Measurements from ENCODE around the gene PTCD2. TPM values are rescaled to one million over a fixed set of nuclear protein-coding genes. Genes with fewer than 3 reads are reported as not detected.

PTCD2 gene
- total and polyA plus RNA-seq, 8 donors, result 0.80 to 5.3 (median 2.7) TPM

- Histone ChIP-seq H3K9me3 (no peaks in the 10 kb centered on the region), H3K36me3 (no peaks in the 10 kb centered on the region), H3K27ac (no peak overlapping the region), H3K4me3 (no peak overlapping the region), H3K4me1 (peaks cover 3 to 11% (median 10%) of the 10 kb centered on the region in 3 donors), H3K27me3 (no peaks in the 10 kb centered on the region)
- intact Hi-C loops (cut with DNase I), result loop anchor here in 1 of 3 donors (10.0 kb wide), 1 partner anchor 132 kb away; no protein-coding TSS in a partner anchor
- no peak for DNase-seq
- ATAC-seq, result no peak
- no peak for FAIRE-seq
- TF ChIP-seq CTCF (IDR thresholded peaks at IDR 0.05), result no peak
Observed at GRCh38 chr5:72393052-72393451, 72.9 kb downstream of the PTCD2 start.

- Histone ChIP-seq H3K4me3 (no peak overlapping the region), H3K36me3 (no peaks in the 10 kb centered on the region), H3K27me3 (no peaks in the 10 kb centered on the region), H3K4me1 (peaks cover 3 to 11% (median 10%) of the 10 kb centered on the region in 3 donors), H3K9me3 (no peaks in the 10 kb centered on the region), H3K27ac (no peak overlapping the region)
- intact Hi-C loops (cut with DNase I), result loop anchor here in 1 of 3 donors (10.0 kb wide), 1 partner anchor 130 kb away; no protein-coding TSS in a partner anchor
- 39 to 41% methylated on average over 2 of the region's 2 CpGs for WGBS, 2 donors
- DNase-seq (no peak), FAIRE-seq (no peak), ATAC-seq (peak in 1 of 4 donors; percentile 30)
- no peak for TF ChIP-seq CTCF (IDR thresholded peaks at IDR 0.05)
Observed at GRCh38 chr5:72394688-72395087, 74.5 kb downstream of the PTCD2 start.

GRCh38 chr5:72397836-72398235 is 77.7 kb downstream of the PTCD2 start:
- Histone ChIP-seq H3K4me1 (peaks cover 0 to 2% (median under 1%) of the 10 kb centered on the region in 3 donors), H3K27ac (no peak overlapping the region), H3K36me3 (no peaks in the 10 kb centered on the region), H3K9me3 (no peaks in the 10 kb centered on the region), H3K4me3 (no peak overlapping the region), H3K27me3 (no peaks in the 10 kb centered on the region)
- DNase-seq, result no peak
- 73 to 75% methylated on average over 6 of the region's 6 CpGs for WGBS, 2 donors
- intact Hi-C loops (cut with DNase I), result loop anchor here in 1 of 3 donors (10.0 kb wide), 1 partner anchor 127 kb away; no protein-coding TSS in a partner anchor
- no peak for FAIRE-seq
- ATAC-seq, result no peak
- TF ChIP-seq CTCF (IDR thresholded peaks at IDR 0.05), result no peak

GRCh38 chr5:72400950-72401349 is 80.8 kb downstream of the PTCD2 start:
- intact Hi-C loops (cut with DNase I), result no loop called here
- H3K27me3 ChIP-seq, result no peaks in the 10 kb centered on the region
- no peaks in the 10 kb centered on the region for H3K4me1 ChIP-seq
- TF ChIP-seq CTCF (IDR thresholded peaks at IDR 0.05), result no peak
- H3K9me3 ChIP-seq, result no peaks in the 10 kb centered on the region
- H3K4me3 ChIP-seq, result no peak overlapping the region
- no peak overlapping the region for H3K27ac ChIP-seq
- WGBS, 2 donors, result 32 to 97% methylated on average over 1 of the region's 1 CpG
- ATAC-seq (no peak), DNase-seq (no peak), FAIRE-seq (no peak)
- H3K36me3 ChIP-seq, result no peaks in the 10 kb centered on the region

- Histone ChIP-seq H3K27me3 (no peaks in the 10 kb centered on the region), H3K27ac (no peak overlapping the region), H3K4me1 (no peaks in the 10 kb centered on the region), H3K4me3 (no peak overlapping the region), H3K9me3 (no peaks in the 10 kb centered on the region), H3K36me3 (no peaks in the 10 kb centered on the region)
- 55 to 67% methylated on average over 2 of the region's 2 CpGs for WGBS, 2 donors
- TF ChIP-seq CTCF (IDR thresholded peaks at IDR 0.05), result no peak
- ATAC-seq (no peak), FAIRE-seq (no peak), DNase-seq (no peak)
- intact Hi-C loops (cut with DNase I), result no loop called here
Observed at GRCh38 chr5:72402381-72402890, 82.3 kb downstream of the PTCD2 start.
